Psoas muscle (tissue), 8 donors: ENCODE results near the gene IWS1. TPM values are rescaled to one million over a fixed set of nuclear protein-coding genes. Genes with fewer than 3 reads are reported as not detected.

Experiments
- ATAC-seq, 4 donors: fragments of 200-7000 bp; cut with Tn5 transposase; one replicate each; pipeline ENCODE4 v1.9.1; 2020; ENCODE audit warnings: moderate library complexity in 3 of 4, mild to moderate bottlenecking in 2 of 4
- DNase-seq, 2 donors: peaks; one replicate each; pipeline ENCODE4 v3.0.0-alpha.2; 2020
- H3K27ac ChIP-seq: fragments of 200-600 bp; one replicate; pipeline ENCODE4 v1.8.0; 2022
- H3K27me3 ChIP-seq, 3 donors: fragments of 200-600 bp in 1 of 3; one replicate each; pipeline versions ENCODE4 v1.6.1 to v1.8.0; 2013 to 2022; ENCODE audit warnings: low read length in 2 of 3, mild to moderate bottlenecking in 2 of 3, moderate library complexity in 1 of 3; ENCODE audit not compliant: insufficient read depth in 3 of 3
- H3K36me3 ChIP-seq, 2 donors: fragments of 200-600 bp in 1 of 2; one replicate each; pipeline versions ENCODE4 v1.6.1 to v1.8.0; 2013 to 2022; ENCODE audit warnings: low read depth in 1 of 2, mild to moderate bottlenecking in 1 of 2, moderate library complexity in 1 of 2; ENCODE audit not compliant: insufficient read depth in 1 of 2
- H3K4me1 ChIP-seq: fragments of 200-600 bp; one replicate; pipeline ENCODE4 v1.8.0; 2022
- H3K4me3 ChIP-seq: fragments of 200-600 bp; one replicate; pipeline ENCODE4 v1.8.0; 2022; ENCODE audit warnings: mild to moderate bottlenecking
- H3K9me3 ChIP-seq: fragments of 200-600 bp; one replicate; pipeline ENCODE4 v1.8.0; 2022
- CTCF ChIP-seq: fragments of 200-600 bp; IDR thresholded peaks from one replicate; pipeline ENCODE4 v1.8.0; 2022; ENCODE audit warnings: antibody characterized with exemption
- WGBS, 3 donors: extraction: QIAGEN DNeasy Blood & Tissue Kit; methylation state at CpG; one replicate each; pipeline versions ENCODE4 v1.1.6 to v1.1.7; 2013; 5-methylcytosine and 5-hydroxymethylcytosine counted together
- intact Hi-C, 2 donors: fragments of 100-400 bp; cut with DNase I; formaldehyde crosslinking; loops; one replicate each; pipeline versions ENCODE4 v1.11.0 to v1.14.2; 2022
- polyA plus RNA-seq, 3 donors: library from polyadenylated mRNA; stranded (reverse); fragments of 200-250 nt; gene quantifications; one replicate each; pipeline ENCODE4 v1.2.3, GENCODE V29; 2013
- total RNA-seq, 4 donors: library from RNA; stranded (reverse); fragmentation: NEBNext Ultra II Directional in 2 of 4; extraction: Animal tissue kit (Norgen Biotek cat#: 25700) in 2 of 4; gene quantifications; one replicate each; pipeline versions ENCODE4 v1.2.1 to v1.2.4, GENCODE V29; 2021 to 2023
- donor health status: healthy with polysubstance abuse.
- donor health status: DM: no; HTN: no; CAD: no; lungs with moderate emphysema.
- donor health status: Bipolar disorder and iron deficiency.
- donor health status: healthy.
- donor health status: DM: yes; HTN: yes; CAD: no.
- donor health status: DM: no; HTN: no; CAD: no.
- donor health status: DM: no; HTN: no; CAD: no.
- donor health status: DM: yes; HTN: yes; CAD: no.

Gene IWS1
- total and polyA plus RNA-seq, 7 donors = 47.6 to 77.2 (median 62.5) TPM

- H3K36me3 ChIP-seq = no peaks in the 10 kb centered on the region
- WGBS, 3 donors = 92 to 95% (median 94%) methylated on average over 8 of the region's 8 CpGs
- H3K27me3 ChIP-seq = no peaks in the 10 kb centered on the region
- DNase-seq (no peak), ATAC-seq (no peak)
- intact Hi-C loops = no loop called here
- no peaks in the 10 kb centered on the region for H3K9me3 ChIP-seq
- H3K4me3 ChIP-seq = no peak overlapping the region
- no peak overlapping the region for H3K27ac ChIP-seq
- no peaks in the 10 kb centered on the region for H3K4me1 ChIP-seq
- TF ChIP-seq CTCF = no peak
These were observed 35.1 kb upstream of the IWS1 start for GRCh38 chr2:127561371-127561770.

GRCh38 chr2:127560931-127561280 is 34.6 kb upstream of the IWS1 start:
- intact Hi-C loops = no loop called here
- no peak for DNase-seq
- no peaks in the 10 kb centered on the region for H3K4me1 ChIP-seq
- ATAC-seq = no peak
- no peak for TF ChIP-seq CTCF
- 51 to 67% (median 56%) methylated on average over 5 of the region's 5 CpGs for WGBS, 3 donors
- H3K4me3 ChIP-seq = no peak overlapping the region
- H3K27me3 ChIP-seq = no peaks in the 10 kb centered on the region
- no peaks in the 10 kb centered on the region for H3K9me3 ChIP-seq
- H3K36me3 ChIP-seq = no peaks in the 10 kb centered on the region
- no peak overlapping the region for H3K27ac ChIP-seq

- WGBS, 3 donors = 39 to 65% (median 46%) methylated on average over 13 of the region's 13 CpGs
- H3K27ac ChIP-seq = no peak overlapping the region
- TF ChIP-seq CTCF = no peak
- no peak for DNase-seq
- no peaks in the 10 kb centered on the region for H3K9me3 ChIP-seq
- H3K27me3 ChIP-seq = no peaks in the 10 kb centered on the region
- no peaks in the 10 kb centered on the region for H3K4me1 ChIP-seq
- H3K36me3 ChIP-seq = no peaks in the 10 kb centered on the region
- ATAC-seq = peak; percentile 61 to 84 (median 80)
- intact Hi-C loops = no loop called here
- no peak overlapping the region for H3K4me3 ChIP-seq
These were observed 34.1 kb upstream of the IWS1 start for GRCh38 chr2:127560201-127560930.

- no peak for DNase-seq
- no peak for TF ChIP-seq CTCF
- no peaks in the 10 kb centered on the region for H3K9me3 ChIP-seq
- no peak overlapping the region for H3K4me3 ChIP-seq
- intact Hi-C loops = no loop called here
- no peak overlapping the region for H3K27ac ChIP-seq
- no peaks in the 10 kb centered on the region for H3K4me1 ChIP-seq
- WGBS, 3 donors = 91 to 94% (median 93%) methylated on average over 5 of the region's 5 CpGs
- no peak for ATAC-seq
- no peaks in the 10 kb centered on the region for H3K27me3 ChIP-seq
- H3K36me3 ChIP-seq = no peaks in the 10 kb centered on the region
These were observed 33.2 kb upstream of the IWS1 start for GRCh38 chr2:127559454-127559853.

- no peak for TF ChIP-seq CTCF
- Histone ChIP-seq H3K4me1 (no peaks in the 10 kb centered on the region), H3K4me3 (no peak overlapping the region), H3K9me3 (no peaks in the 10 kb centered on the region), H3K36me3 (no peaks in the 10 kb centered on the region), H3K27ac (no peak overlapping the region), H3K27me3 (no peaks in the 10 kb centered on the region)
- DNase-seq = no peak
- intact Hi-C loops = no loop called here
- WGBS, 3 donors = 84 to 91% (median 88%) methylated on average over 8 of the region's 8 CpGs
- ATAC-seq = no peak
These were observed 32.6 kb upstream of the IWS1 start for GRCh38 chr2:127558911-127559310.
